Stimulated activated naive CD8-positive, alpha-beta T cell treated with anti-CD3 and anti-CD28 coated beads, Interleukin-15, amount 100 ng/mL, for 72 hours (primary cell): Measurements from ENCODE around the gene VRTN.

Source experiments
- ATAC-seq: fragments of 150-1000 bp; cut with Tn5 transposase; 2 replicates; pipeline ENCODE4 v1.10.0; 2021; ENCODE audit warnings: mild to moderate bottlenecking, moderate library complexity
- DNase-seq, 2 donors: peaks; one replicate each; pipeline ENCODE4 v3.0.0; 2021 to 2022
- H3K27ac Mint-ChIP-seq, 2 donors: one replicate each; pipeline ENCODE4 v1.8.0; 2022; ENCODE audit warnings: mild to moderate bottlenecking in 2 of 2, mixed read lengths in 2 of 2, moderate library complexity in 2 of 2
- H3K27me3 Mint-ChIP-seq: one replicate; pipeline ENCODE4 v1.8.0; 2022; ENCODE audit warnings: mixed read lengths
- H3K4me1 Mint-ChIP-seq: one replicate; pipeline ENCODE4 v1.8.0; 2022; ENCODE audit warnings: mild to moderate bottlenecking, mixed read lengths
- H3K4me3 Mint-ChIP-seq, 2 donors: one replicate each; pipeline ENCODE4 v1.8.0; 2022; ENCODE audit warnings: mild to moderate bottlenecking in 2 of 2, mixed read lengths in 2 of 2, moderate library complexity in 1 of 2
- H3K9me3 Mint-ChIP-seq, 2 donors: one replicate each; pipeline ENCODE4 v1.8.0; 2022; ENCODE audit warnings: mixed read lengths in 2 of 2

Gene VRTN

DNA sequence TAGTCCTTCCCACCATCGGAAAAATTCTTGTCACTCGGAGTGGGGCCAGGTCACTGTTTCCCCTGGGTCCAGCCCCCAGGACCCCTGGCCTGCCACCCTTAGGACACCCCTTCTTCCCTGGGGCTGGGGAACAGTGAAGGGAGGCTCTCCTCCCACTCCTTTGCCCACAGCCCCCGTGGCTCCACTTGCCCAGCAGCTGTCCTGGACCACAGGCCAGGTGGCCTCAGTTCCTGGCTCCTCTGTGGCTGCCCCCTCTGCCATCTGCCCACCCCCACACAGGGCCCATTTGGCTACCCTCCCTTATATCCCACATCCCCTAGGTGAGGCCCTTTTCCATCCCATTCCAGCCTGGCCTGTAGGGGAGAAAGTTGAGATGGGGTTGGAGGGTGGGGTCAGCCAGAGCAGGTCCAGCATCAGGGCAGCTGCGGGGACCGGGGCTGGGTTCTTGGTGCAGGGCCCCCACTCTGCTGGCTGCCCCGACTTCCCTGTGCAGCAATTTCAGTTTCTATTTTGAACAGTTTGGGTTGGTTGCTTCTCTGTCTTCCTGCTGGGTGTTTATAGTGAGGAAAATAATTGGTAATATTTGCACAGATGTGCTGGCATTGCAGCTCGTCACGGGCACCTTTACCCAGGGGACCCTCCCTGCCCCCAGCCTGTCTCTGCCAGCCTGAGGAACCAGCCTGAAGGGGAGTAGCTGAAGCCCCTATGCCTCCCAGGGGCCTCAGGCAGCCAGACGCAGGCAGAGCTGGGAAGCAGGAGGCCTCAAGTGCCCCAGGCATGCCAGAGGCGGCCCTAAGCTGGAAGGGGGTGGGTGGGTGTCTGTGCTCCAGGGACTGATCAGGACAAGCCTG is 54.4 kb downstream of the VRTN start:
- ATAC-seq, result no peak
- Mint-ChIP-seq H3K4me3 (peak overlapping the region in 1 of 2 donors; percentile 66), H3K27ac (peak overlapping the region in 1 of 2 donors; percentile 54)

DNA sequence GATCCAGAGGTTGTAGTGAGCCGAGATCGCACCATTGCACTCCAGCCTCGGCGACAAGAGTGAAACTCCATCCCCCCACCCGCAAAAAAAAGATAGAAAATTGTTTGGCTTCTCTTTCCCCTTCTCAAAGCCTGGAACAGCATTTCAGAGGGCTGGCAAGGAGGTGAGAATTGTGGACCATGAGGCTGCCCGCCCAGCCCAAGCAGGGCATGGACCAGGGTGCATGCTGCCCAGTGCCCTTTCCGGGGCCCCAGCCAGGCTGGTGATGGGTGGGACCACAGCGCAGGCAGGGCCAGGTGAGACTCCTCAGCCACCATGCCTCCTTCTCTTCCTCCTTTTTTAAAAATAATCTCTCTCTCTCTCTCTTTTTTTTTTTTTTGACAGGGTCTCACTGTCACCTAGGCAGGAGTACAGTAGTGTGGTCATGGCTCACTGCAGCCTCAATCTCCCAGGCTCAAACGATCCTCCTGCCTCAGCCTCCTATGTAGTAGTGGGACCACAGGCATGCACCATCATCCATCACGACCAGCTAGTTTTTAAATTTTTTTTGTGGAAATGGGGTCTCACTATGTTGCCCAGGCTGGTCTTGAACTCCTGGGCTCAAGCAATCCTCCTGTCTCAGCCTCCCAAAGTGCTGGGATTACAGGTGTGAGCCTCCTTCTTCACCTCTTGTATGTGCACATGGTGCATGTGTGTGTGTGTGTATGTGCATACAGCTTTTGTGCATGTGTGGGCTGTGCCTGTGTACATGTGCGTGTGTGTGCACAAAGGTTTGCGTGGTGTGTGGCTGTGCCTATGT is 55.5 kb downstream of the VRTN start:
- no peak for DNase-seq
- no peaks in the 10 kb centered on the region for H3K27me3 Mint-ChIP-seq
- no peak overlapping the region for H3K4me3 Mint-ChIP-seq
- H3K4me1 Mint-ChIP-seq, result peaks cover 29% of the 10 kb centered on the region
- ATAC-seq, result no peak
- H3K9me3 Mint-ChIP-seq, result no peaks in the 10 kb centered on the region
- H3K27ac Mint-ChIP-seq, result no peak overlapping the region

More for the DNA sequence above, 54.4 kb downstream of the VRTN start:
- Mint-ChIP-seq H3K9me3 (no peaks in the 10 kb centered on the region), H3K4me1 (peaks cover 29% of the 10 kb centered on the region), H3K27me3 (no peaks in the 10 kb centered on the region)
- DNase-seq, result no peak

- H3K27ac Mint-ChIP-seq, result no peak overlapping the region
Measured at GRCh38 chr14:74404435-74404834, 56.2 kb downstream of the VRTN start.

GRCh38 chr14:74405663-74406062 is 57.4 kb downstream of the VRTN start:
- no peak for ATAC-seq
- Mint-ChIP-seq H3K27ac (no peak overlapping the region), H3K4me1 (peaks cover 24% of the 10 kb centered on the region), H3K4me3 (no peak overlapping the region), H3K9me3 (no peaks in the 10 kb centered on the region), H3K27me3 (peaks cover 5% of the 10 kb centered on the region)
- DNase-seq, result no peak

More at GRCh38 chr14:74404435-74404834, 56.2 kb downstream of the VRTN start:
- Mint-ChIP-seq H3K27me3 (no peaks in the 10 kb centered on the region), H3K9me3 (no peaks in the 10 kb centered on the region), H3K4me1 (peaks cover 29% of the 10 kb centered on the region), H3K4me3 (no peak overlapping the region)
- no peak for ATAC-seq
- DNase-seq, result no peak

DNA sequence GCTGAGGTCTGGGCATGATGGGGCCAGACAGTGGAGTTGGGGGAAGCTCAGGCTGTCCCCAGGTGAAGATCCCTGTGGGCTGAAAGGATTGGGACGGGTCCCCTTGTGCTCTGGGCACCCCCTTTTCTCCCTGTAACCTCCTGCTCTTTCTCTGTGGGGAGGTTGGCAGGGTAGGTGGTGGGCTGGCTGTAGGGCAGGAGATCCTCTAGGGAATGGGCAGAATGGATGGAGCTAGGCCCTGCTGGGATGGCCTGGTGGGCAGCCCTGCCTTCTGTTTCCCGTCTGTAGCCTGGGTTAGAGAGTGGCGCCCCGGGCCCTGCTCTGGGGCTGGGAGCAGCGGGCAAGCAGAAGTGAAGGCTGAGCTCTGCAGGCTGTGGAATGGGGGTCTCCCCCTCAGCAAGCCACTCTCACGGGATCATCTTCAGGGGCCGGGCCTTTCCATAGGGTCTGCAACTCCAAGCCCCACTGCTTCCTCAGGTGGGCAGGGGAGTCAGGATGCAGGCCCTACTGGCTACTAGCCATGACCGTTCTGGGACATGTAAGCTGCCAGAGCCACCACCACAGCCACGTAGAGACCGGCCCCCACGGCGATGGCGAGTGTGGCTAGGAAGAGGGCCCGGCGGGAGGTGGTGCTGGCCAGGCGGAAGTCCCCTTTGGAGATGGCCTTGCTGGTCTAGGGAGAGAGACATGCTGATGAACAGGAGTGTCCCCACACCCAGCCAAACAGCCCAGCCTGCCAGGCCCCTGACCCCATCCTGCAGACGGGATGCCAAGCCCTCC is 58.9 kb downstream of the VRTN start:
- DNase-seq, result no peak
- Mint-ChIP-seq H3K9me3 (no peaks in the 10 kb centered on the region), H3K27ac (peak overlapping the region in 1 of 2 donors; percentile 16), H3K27me3 (peaks cover 5% of the 10 kb centered on the region), H3K4me1 (peaks cover 9% of the 10 kb centered on the region), H3K4me3 (no peak overlapping the region)
- no peak for ATAC-seq

GRCh38 chr14:74407801-74408154 is 59.5 kb downstream of the VRTN start:
- H3K9me3 Mint-ChIP-seq, result no peaks in the 10 kb centered on the region
- peaks cover 3% of the 10 kb centered on the region for H3K4me1 Mint-ChIP-seq
- DNase-seq, result no peak
- no peak overlapping the region for H3K4me3 Mint-ChIP-seq
- H3K27ac Mint-ChIP-seq, result no peak overlapping the region
- no peak for ATAC-seq
- peaks cover 5% of the 10 kb centered on the region for H3K27me3 Mint-ChIP-seq

GRCh38 chr14:74408870-74409269 is 60.6 kb downstream of the VRTN start:
- peaks cover 7% of the 10 kb centered on the region for H3K27me3 Mint-ChIP-seq
- H3K4me1 Mint-ChIP-seq, result no peaks in the 10 kb centered on the region

DNA sequence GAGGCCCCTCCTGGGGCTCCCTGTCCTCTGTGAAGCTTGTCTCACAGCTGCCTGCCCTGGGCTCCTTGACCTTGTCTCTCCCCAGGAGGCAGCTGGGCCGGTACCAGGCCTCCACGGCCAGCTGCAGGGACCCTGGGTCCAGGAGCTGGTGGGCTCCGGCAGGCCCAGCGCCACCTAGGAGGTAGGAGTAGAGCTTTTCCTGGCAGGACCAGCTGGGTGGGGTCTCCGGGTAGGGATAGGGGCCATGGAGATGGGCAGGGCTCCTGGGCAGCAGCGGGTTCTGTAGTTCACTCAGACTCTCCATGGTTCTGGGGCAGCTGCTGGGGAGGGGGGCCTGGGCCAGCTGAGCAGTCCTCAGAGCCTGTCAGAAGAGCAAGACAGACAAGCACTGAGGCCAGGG is 61.2 kb downstream of the VRTN start:
- ATAC-seq, result no peak
- Mint-ChIP-seq H3K4me1 (no peaks in the 10 kb centered on the region), H3K27me3 (peaks cover 12% of the 10 kb centered on the region), H3K4me3 (no peak overlapping the region), H3K27ac (no peak overlapping the region), H3K9me3 (no peaks in the 10 kb centered on the region)
- no peak for DNase-seq

More at GRCh38 chr14:74408870-74409269, 60.6 kb downstream of the VRTN start:
- DNase-seq, result no peak
- no peak for ATAC-seq
- no peak overlapping the region for H3K4me3 Mint-ChIP-seq
- H3K9me3 Mint-ChIP-seq, result no peaks in the 10 kb centered on the region
- no peak overlapping the region for H3K27ac Mint-ChIP-seq
